Large intestine (tissue), 3 donors: ENCODE results near the gene MAML1. TPM values are rescaled to one million over a fixed set of nuclear protein-coding genes. Genes with fewer than 3 reads are reported as not detected.

Source experiments
- DNase-seq, 2 donors: peaks; one replicate each; pipeline versions ENCODE4 v3.0.0 to v3.0.0-alpha.2; 2013
- H3K27ac ChIP-seq: one replicate; pipeline ENCODE4 v1.5.1; 2013; ENCODE audit warnings: low read length
- H3K27me3 ChIP-seq: 2 replicates; pipeline ENCODE4 v1.6.1; 2013; ENCODE audit warnings: low read length; ENCODE audit not compliant: control insufficient read depth, insufficient read depth
- H3K36me3 ChIP-seq: 2 replicates; pipeline ENCODE4 v1.6.1; 2013; ENCODE audit warnings: low read length; ENCODE audit not compliant: control insufficient read depth, insufficient read depth
- H3K4me1 ChIP-seq: one replicate; pipeline ENCODE4 v1.6.1; 2013; ENCODE audit warnings: low read length; ENCODE audit not compliant: control insufficient read depth, insufficient read depth
- H3K4me3 ChIP-seq: one replicate; pipeline ENCODE4 v1.5.1; 2013; ENCODE audit warnings: low read length
- H3K9me3 ChIP-seq: one replicate; pipeline ENCODE4 v1.6.1; 2013; ENCODE audit warnings: mild to moderate bottlenecking, low read depth, low read length, moderate library complexity; ENCODE audit not compliant: control insufficient read depth
- WGBS: methylation state at CpG from one replicate; pipeline ENCODE4 v1.1.5; 2013; ENCODE audit warnings: low lambda C conversion rate; ENCODE audit not compliant: insufficient coverage; 5-methylcytosine and 5-hydroxymethylcytosine counted together
- polyA plus RNA-seq: library from polyadenylated mRNA; unstranded; fragments of 120-200 nt; gene quantifications from one replicate; pipeline ENCODE4 v1.2.1, GENCODE V29; 2013

MAML1 gene
- polyA plus RNA-seq, 1 donor = 29.9 TPM

DNA sequence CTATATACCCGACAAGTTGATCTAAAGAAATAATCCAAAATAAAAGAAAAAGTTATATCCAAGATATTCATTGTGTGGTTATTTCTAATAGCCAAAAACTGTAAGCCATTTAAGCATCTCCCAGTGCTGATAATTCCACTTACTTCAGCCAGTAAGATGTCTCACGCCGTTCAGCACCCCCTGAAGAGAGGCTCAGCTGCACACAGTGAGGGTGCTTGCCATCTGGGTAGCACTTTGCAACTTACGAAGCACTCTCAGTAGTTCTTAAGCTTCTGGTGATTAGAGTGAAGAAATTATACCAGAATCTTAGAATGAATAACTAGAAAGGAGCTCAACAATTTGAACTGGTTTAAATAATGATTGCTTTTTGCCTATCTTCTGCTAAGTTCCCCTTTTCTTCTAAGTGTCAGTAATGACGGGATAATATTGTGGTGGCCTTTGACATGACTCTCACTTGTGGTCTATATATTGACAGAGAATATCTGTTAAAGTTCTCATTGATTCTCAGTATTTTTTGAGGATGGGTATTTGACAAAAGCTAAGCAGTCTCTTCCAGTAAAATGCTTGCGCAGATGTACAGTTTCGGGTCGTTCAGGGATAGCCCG lies 35.0 kb downstream of the MAML1 start:
- Histone ChIP-seq H3K27ac (no peak overlapping the region), H3K27me3 (no peaks in the 10 kb centered on the region), H3K9me3 (no peaks in the 10 kb centered on the region), H3K4me3 (no peak overlapping the region), H3K36me3 (peaks cover 57% of the 10 kb centered on the region), H3K4me1 (peaks cover 10% of the 10 kb centered on the region)
- WGBS = 100% methylated on average over 1 of the region's 9 CpGs
- DNase-seq = no peak

- Histone ChIP-seq H3K27me3 (no peaks in the 10 kb centered on the region), H3K27ac (no peak overlapping the region), H3K4me1 (peaks cover 3% of the 10 kb centered on the region), H3K9me3 (no peaks in the 10 kb centered on the region), H3K36me3 (peaks cover 64% of the 10 kb centered on the region), H3K4me3 (no peak overlapping the region)
- 100% methylated on average over 3 of the region's 18 CpGs for WGBS
- no peak for DNase-seq
Observed at GRCh38 chr5:179768326-179769085, 35.9 kb downstream of the MAML1 start.

- Histone ChIP-seq H3K9me3 (no peaks in the 10 kb centered on the region), H3K27me3 (no peaks in the 10 kb centered on the region), H3K4me3 (no peak overlapping the region), H3K4me1 (no peaks in the 10 kb centered on the region), H3K36me3 (peaks cover 72% of the 10 kb centered on the region), H3K27ac (no peak overlapping the region)
- DNase-seq = no peak
- WGBS = no CpG with 5 or more reads among the region's 6 CpGs
Observed at GRCh38 chr5:179769271-179769670, 36.6 kb downstream of the MAML1 start.

DNA sequence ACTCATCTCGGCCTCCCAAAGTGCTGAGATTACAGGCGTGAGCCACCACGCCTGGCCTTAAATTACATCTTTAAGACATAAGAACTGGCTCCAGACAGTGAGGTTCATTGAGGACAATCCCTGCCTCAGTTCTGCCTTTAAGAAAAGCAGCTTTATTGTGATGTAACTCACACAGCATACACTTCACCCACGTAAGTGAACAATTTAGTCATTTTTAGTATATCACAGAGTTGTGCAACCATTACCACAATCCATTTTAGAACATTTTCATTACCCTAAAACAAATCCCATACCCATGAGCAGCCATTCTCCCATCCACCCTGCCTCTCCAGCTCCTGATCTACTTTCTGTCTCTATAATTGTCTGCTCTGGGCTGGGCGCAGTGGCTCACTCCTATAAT lies 37.2 kb downstream of the MAML1 start:
- no peaks in the 10 kb centered on the region for H3K27me3 ChIP-seq
- H3K9me3 ChIP-seq = no peaks in the 10 kb centered on the region
- no peak overlapping the region for H3K4me3 ChIP-seq
- no peaks in the 10 kb centered on the region for H3K4me1 ChIP-seq
- H3K36me3 ChIP-seq = peaks cover 77% of the 10 kb centered on the region
- WGBS = no CpG with 5 or more reads among the region's 5 CpGs
- H3K27ac ChIP-seq = no peak overlapping the region
- no peak for DNase-seq

GRCh38 chr5:179771311-179771895 lies 38.8 kb downstream of the MAML1 start:
- Histone ChIP-seq H3K27me3 (no peaks in the 10 kb centered on the region), H3K9me3 (no peaks in the 10 kb centered on the region), H3K27ac (no peak overlapping the region), H3K4me1 (no peaks in the 10 kb centered on the region), H3K36me3 (peaks cover 78% of the 10 kb centered on the region), H3K4me3 (no peak overlapping the region)
- DNase-seq = no peak
- WGBS = 100% methylated on average over 1 of the region's 4 CpGs

DNA sequence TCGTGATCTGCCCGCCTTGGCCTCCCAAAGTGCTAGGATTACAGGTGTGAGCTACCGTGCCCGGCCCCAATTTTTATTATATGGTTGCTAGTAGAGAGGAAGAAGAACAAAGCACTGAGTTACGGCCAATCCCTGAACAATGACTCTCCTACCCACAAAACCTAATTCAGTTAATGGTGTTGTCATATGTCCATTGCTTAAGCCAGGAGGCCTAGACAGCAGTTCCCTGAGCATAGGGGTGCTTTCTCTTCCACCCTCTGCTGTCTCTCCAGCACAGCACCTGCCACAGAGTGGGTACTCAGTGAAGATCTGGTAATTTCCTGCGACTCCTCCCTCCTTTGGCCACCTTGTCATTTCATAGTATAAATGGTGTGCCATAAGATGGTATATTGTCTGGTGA lies 39.7 kb downstream of the MAML1 start:
- no peak overlapping the region for H3K27ac ChIP-seq
- peaks cover 78% of the 10 kb centered on the region for H3K36me3 ChIP-seq
- H3K9me3 ChIP-seq = no peaks in the 10 kb centered on the region
- no peaks in the 10 kb centered on the region for H3K27me3 ChIP-seq
- H3K4me1 ChIP-seq = no peaks in the 10 kb centered on the region
- WGBS = no CpG with 5 or more reads among the region's 6 CpGs
- no peak for DNase-seq
- H3K4me3 ChIP-seq = no peak overlapping the region

DNA sequence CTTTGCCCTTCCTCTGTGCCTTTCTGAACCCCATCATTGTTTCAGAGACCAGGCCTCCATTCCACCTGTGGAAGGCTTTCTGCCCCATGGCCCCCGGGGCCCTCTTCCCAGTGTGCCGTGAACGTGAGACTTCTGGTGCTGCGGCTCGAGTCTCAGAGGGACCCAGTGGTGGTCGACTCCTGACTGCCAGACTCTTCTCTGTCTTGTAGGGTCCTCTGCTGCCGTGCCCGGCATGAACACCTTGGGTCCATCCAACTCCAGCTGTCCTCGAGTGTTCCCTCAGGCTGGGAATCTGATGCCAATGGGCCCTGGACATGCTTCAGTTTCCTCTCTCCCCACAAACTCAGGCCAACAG lies 41.0 kb downstream of the MAML1 start:
- Histone ChIP-seq H3K4me3 (no peak overlapping the region), H3K9me3 (no peaks in the 10 kb centered on the region), H3K27me3 (no peaks in the 10 kb centered on the region), H3K4me1 (no peaks in the 10 kb centered on the region), H3K36me3 (peaks cover 85% of the 10 kb centered on the region), H3K27ac (no peak overlapping the region)
- no peak for DNase-seq
- WGBS = no CpG with 5 or more reads among the region's 9 CpGs

- no peak for DNase-seq
- Histone ChIP-seq H3K27ac (no peak overlapping the region), H3K27me3 (no peaks in the 10 kb centered on the region), H3K9me3 (no peaks in the 10 kb centered on the region), H3K4me1 (no peaks in the 10 kb centered on the region), H3K36me3 (peaks cover 82% of the 10 kb centered on the region), H3K4me3 (no peak overlapping the region)
- no CpG with 5 or more reads among the region's 12 CpGs for WGBS
Observed at GRCh38 chr5:179774442-179774841, 41.8 kb downstream of the MAML1 start.

DNA sequence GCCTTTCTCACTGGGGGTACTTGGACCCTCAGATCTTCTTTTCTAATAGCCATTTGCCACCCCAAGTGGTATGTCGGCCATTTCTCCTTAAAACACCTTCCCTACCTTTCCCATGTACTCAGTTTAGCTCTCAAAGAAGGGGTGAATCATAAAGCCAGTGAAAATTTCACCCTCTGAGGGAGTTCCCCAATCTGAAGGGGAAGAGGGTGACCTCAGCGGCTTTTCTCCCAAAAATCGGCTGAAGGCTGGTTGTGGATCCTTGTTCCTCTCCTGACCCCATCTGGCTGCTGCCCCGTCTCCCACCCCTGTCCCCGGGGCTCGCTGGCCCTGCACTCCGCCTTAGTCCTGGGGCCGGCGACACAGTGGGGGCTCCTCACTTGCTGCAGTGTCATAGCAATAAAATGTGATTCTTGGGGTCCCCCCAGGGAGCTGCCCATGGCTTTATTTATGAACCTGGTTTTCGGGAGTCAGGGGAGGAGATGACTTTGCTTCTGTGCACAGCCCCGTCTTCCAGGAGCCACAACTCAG lies 43.9 kb downstream of the MAML1 start:
- no peak for DNase-seq
- Histone ChIP-seq H3K27ac (no peak overlapping the region), H3K4me3 (no peak overlapping the region), H3K9me3 (no peaks in the 10 kb centered on the region), H3K27me3 (no peaks in the 10 kb centered on the region), H3K36me3 (peaks cover 73% of the 10 kb centered on the region), H3K4me1 (no peaks in the 10 kb centered on the region)
- no CpG with 5 or more reads among the region's 11 CpGs for WGBS

- Histone ChIP-seq H3K27ac (no peak overlapping the region), H3K27me3 (no peaks in the 10 kb centered on the region), H3K36me3 (peaks cover 64% of the 10 kb centered on the region), H3K9me3 (no peaks in the 10 kb centered on the region), H3K4me3 (no peak overlapping the region), H3K4me1 (no peaks in the 10 kb centered on the region)
- WGBS = no CpG with 5 or more reads among the region's 10 CpGs
- no peak for DNase-seq
Observed at GRCh38 chr5:179777456-179777855, 44.8 kb downstream of the MAML1 start.
